Dermis blood vessel endothelial cell (primary cell): ENCODE data around the gene THEMIS. TPM values are rescaled to one million over a fixed set of nuclear protein-coding genes. Genes with fewer than 3 reads are reported as not detected.
A peak's percentile ranks its signal among the peaks of the same experiment; 100 is the strongest.

Source experiments
- DNase-seq: peaks from one replicate; pipeline ENCODE4 v3.0.0; 2010
- total RNA-seq: library from RNA; depleted of rRNA; stranded (reverse); fragments of >200 nt; gene quantifications from 2 replicates; pipeline ENCODE4 v1.2.3, GENCODE V29; 2014

The THEMIS gene
- total RNA-seq, 1 donor from 2014 or later: not detected

DNA sequence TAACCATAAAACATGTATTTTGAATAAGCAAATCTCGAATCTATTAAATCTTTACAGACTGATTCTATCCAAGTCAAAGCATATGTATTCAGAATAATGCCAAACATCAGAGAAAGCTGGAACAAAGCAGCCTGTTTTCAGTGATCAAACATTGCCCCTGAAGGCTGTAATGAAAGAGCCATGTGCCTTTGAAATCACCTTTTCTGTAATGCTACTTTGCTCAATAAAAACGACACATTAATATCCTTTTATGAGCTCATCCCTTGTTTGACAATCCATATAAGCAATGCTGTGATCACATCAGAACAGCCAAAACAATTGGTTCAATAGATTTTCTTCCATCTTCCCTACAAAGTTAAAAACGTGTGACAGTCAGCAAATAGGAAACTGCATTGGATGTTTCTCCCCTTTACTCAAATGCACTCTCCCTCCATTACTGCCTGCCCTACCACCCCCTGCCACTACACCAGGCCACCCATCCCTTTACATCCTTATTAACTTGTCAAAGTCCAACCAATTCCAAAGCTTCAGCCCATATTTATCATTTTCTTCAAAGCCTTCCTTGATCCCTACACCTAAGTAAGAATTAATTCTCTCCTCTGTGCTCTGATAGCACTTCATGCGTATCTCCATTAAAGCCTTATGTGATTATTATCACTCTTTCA lies 42.0 kb downstream of the THEMIS start:
- no peak for DNase-seq

DNA sequence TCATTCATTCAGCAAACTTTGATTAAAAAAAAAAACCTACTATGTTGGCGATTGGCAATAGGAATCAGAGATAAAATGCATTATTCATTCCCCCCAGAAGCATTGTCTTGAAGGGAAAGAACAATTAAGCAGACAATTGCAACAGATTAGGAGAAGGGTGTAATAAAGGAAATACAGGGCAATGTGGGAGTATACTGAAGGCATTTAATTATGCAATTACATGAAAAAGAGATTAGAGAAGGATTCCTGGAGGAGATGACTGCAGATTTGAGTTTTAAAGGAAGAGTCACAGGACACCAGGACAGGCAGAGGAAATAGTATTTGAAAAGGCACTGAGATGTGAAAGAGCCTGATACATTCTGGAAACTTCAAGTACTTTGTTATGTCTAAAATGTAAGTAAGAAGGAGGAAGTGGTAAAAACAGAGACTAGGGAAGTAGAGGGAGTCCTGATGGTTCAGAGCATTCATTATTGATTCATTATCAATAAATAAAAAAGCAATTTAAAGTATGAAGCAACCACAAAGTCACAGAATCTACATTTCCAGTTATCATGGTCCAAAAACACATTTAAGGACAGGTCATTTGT lies 43.7 kb downstream of the THEMIS start:
- DNase-seq: no peak

DNA sequence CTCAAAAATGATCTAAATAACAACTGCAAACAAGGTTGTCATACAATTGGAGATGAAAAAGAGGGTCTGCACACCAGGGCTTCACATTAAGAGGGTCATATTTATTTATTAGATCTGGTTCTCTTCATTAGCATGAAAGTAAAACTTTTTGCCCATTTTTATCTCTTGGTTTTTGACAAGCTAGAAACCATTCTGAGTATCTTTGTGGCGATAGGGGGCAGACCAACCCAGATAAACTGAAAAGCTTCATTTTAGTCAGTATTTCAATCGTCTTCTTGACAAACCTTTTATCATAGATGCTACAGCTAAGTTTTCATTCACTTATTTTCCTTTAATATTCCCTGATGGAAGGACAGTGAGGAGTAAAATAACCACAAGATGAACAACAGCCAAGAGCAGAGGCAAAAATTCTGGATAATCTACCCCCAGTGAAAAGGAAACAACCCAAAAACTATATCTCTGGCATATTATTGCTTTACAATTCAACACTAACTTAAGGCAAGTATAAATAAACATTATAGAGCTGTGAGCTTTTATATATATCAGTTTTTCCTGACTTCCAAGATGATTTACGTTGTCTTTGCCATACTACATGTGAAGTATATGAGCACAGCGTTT lies 45.2 kb downstream of the THEMIS start:
- peak; percentile 56 for DNase-seq

DNA sequence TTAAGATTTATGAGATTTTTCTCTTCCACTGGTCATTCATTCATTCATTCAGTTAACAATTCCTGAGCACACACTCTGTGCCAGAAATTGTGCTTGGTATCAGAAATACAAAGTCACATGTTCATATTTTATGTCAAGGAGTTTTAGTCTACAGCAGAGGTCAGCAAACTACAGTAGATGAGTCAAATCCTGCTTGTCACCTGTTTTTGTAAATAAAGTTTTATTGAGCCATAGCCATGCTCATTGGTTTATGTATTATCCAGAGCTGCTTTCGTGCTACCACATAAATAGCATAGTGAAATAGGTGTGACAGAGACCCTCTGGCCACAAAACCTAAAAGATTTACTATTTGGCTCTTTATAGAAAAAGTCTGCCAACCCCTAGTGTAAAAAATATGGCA lies 46.8 kb downstream of the THEMIS start:
- peak; percentile 15 for DNase-seq

DNA sequence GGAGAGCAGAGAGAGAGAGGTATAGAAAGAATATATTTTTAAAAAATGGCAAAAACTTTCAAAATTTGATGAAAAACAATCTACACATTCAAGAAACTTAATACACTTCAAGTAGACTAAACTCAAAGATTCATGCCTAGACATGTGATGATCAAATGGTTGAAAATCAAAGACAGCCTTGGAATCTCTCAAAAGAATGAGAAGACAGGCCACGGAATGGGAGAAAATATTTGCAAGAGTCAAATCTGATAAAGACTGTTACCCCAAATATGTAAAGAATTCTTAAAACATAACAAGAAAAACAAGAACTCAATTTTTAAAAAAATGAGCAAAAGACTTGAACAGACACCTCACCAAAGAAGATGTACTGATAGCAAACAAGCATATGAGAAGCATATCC lies 49.7 kb downstream of the THEMIS start:
- DNase-seq: no peak

DNA sequence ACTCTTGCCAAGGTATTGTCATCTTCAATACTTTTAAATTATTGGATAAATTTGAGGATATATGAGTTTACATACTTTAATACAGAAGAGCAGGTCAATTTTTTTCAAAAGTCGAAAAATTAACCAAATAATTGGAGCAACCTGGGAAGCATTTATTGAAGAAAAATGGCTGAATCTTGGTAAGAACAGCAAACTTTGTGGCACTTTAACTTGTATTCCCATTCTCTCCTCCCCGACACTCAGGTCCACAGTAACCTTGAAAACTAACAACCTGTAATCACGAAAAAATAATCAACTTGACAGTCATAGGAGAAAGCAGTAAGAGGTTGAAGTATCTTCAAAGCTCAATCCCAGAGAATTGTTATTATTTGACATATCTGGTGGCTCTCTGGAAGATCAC lies 55.6 kb downstream of the THEMIS start:
- DNase-seq: no peak

DNA sequence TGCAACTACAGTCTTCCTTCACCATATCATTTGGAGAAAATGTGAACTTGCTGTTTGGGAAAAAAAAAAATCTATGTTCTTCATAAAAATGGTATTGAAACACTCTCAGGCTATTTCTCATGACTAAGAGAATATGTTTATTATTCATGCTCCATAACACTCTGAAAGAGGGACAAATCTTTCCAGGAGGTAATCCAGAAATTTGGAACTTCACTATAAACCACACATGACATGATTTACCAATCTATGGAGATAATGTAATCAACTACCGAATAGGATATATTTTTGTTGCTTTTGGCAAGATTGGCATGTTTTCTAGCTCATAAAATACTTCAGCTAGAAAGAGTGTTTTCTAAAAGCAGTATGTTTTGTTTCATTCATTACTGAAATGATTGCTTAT lies 56.3 kb downstream of the THEMIS start:
- no peak for DNase-seq

DNA sequence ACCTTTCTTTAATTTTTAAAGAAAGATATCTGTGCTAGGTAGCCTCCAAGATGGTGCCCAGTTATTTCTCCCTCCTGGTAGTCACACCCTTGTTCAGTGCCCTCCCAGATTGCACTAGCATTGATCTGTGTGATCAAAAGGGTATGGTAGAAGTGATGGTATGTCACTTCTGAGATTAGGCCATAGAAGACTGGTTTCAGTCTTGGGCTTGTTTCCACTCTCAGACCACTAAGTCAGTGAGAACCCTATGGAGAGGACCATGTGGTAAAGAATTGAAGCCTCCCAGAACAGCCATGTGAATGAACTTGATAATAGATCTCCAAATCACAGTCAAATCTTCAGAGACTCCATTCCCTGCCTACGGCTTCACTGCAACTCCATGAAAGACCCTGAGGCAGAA lies 57.3 kb downstream of the THEMIS start:
- no peak for DNase-seq

DNA sequence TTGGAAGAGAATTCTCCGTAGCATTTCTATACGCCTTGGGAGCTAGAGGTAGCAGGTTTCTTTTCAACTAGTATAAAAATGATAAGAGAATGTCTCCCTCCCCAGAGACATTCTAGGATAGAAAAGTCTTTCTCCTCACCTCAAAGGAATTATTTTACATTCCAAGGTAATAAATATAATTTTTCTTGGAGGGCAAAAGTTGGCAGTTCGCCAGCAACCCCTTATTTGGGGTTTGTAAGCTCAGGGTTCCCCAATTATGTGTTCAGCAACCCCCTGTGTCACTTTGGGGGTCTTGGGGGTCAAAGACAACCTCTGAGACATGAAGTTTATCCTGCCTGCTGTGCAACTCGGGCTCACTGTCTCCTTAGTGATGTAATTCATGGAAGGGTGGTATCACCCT lies 58.3 kb downstream of the THEMIS start:
- no peak for DNase-seq

DNA sequence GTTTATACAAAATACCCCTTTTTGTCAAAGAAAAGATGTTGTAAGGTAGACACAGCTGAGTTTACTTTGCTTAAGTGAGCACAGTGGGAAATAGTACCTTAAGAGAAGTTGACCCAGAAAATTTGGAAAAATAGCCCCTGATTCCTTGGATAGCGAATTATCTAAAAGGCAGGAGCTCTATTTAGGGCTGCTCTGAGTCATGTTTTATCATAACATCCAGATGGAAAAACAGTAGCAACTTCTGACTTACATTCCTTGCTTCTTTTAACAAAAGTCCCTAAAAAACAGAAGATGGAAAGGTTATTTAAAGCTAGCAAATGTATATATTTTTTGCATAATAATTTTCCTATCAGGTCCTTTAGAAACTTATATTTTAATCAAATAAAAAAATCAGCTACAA lies 59.0 kb downstream of the THEMIS start:
- DNase-seq: no peak

DNA sequence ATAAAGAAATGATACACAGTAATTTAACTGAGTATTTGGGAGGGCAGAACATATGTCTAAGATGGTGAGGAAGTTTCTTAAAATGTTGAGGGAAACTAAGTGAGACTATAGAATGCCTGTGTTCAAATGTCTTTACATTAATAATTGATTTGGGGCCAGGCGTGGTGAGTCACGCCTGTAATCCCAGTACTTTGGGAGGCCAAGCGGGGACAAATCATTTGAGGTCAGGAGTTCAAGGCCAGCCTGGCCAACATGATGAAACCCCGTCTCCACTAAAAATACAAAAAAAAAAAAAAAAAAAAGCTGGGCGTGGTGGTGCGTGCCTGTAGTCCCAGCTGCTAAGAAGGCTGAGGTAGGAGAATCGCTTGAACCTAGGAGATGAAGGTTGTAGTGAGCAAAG lies 66.7 kb downstream of the THEMIS start:
- no peak for DNase-seq

DNA sequence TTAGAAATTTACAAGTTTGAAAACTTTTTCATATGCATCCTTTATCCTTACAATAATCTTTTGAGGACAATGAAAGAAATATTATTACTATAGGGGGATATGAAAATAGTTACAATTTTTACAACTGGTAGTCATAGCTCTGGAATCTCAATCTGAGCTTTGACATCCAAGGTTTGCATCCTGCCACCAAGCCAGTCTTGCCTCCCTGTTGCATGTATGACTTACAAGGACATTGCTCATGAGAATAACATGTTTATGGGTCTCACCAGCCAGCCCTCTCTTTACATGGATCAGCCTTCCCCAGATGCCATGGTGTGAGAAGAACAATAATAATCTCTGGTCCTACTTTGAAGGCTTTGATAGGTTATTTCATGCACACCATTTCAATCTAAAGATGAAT lies 67.5 kb downstream of the THEMIS start:
- no peak for DNase-seq

DNA sequence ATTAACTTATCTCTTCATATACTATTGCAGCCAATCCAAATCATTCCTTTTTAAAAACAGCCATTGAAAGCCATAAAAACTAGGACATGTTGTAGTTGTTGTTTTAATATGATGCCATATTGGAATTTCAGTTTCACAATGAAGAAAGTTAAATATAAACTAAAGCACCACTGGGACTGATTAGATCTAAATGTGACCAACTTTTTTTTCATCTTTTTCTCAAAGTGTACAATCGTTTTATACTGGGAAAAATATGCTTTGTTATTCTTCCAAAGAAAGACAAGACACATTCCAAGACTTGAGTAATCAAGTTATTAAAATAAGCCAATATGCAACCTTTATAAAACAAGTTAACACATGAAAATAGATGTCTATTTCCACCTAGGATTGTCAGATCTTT lies 68.5 kb downstream of the THEMIS start:
- no peak for DNase-seq

DNA sequence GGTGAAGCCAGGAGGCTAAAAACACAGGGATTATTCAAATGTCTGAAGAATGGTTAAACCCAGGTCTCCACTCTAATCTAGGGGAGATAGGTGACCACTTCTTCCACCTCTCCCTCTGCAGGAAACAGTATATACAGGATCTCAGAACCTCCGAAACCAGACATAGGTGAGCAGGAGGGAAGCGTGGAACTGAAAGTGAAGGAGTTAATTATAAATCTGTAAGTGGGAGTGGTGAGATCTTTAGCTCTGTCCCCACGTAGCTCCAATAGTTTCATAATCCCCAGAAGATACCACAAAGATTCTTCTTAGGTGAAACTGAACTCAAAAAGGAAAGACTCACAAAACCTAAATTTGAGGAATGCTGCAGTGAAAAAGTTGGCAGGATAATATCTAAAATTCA lies 76.8 kb downstream of the THEMIS start:
- DNase-seq: no peak

DNA sequence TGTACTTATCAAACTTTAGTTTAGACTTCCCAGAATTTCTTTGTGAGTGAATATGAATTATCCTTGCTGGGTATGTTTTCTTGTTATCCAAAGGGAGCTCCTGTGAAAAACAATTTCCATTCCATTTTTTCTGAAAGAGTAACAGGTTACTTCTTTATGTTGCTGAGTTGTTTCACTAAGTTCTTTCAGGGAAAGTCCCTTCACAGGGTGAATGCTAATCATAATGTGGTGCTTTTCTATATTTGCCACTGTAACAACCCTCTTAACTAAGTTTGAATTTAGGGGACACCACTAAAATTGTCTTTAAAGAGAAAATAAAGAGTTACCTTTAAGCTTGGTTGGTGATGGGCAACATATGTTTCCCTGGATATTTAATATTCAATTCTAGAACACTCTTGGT lies 79.4 kb downstream of the THEMIS start:
- DNase-seq: no peak

DNA sequence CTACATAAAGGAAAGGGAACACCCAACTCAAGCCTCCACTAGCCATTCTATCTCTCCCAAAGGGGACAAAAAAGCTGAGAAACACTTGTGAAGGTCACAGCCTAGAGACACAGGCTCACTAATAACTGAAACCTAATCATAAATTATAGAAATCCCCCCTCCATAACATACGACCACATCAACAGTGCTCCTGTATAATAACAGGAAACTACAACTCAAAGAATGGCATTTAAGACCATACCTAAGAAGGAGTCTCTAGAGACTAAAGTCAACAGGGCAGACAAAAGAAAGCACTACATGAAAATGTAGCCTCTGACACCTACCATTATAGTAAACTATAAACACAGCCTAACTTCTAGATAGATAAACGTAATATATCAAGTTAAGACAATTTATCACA lies 82.7 kb downstream of the THEMIS start:
- DNase-seq: no peak

DNA sequence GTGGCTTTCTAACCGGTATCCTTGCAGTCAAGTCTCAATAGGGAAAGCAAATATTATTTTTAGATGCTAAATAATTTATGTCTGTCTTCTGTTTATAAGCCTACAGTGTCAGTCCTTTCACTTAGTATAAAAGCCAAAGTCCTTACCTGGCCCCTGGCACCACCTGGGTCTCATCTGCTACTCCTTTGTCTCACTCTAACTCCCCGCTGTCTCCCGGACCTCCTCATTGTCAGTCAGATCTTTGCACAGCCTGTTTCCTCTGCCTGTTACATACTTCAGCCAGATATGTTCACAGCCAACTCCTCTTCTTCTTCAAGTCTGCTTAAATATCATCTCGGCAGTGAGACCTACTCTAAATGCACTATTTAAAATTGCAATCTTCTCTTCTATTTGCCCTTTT lies 84.2 kb downstream of the THEMIS start:
- DNase-seq: no peak

DNA sequence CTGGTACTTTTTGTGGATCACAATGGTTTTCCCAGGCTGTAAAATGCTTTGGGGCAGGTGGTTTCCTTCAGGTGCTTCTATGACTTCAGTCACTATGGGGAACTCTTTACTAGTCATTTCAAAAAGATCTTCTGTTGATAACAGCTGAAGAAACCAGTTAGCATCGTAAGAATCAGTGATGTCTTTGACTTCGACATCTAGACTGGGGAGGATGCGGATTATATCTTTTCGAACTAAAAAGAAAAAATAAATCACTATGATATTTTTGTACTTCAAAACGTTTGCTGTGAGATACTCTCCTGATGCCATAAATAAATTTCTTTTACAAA lies 87.2 kb downstream of the THEMIS start:
- DNase-seq: no peak

DNA sequence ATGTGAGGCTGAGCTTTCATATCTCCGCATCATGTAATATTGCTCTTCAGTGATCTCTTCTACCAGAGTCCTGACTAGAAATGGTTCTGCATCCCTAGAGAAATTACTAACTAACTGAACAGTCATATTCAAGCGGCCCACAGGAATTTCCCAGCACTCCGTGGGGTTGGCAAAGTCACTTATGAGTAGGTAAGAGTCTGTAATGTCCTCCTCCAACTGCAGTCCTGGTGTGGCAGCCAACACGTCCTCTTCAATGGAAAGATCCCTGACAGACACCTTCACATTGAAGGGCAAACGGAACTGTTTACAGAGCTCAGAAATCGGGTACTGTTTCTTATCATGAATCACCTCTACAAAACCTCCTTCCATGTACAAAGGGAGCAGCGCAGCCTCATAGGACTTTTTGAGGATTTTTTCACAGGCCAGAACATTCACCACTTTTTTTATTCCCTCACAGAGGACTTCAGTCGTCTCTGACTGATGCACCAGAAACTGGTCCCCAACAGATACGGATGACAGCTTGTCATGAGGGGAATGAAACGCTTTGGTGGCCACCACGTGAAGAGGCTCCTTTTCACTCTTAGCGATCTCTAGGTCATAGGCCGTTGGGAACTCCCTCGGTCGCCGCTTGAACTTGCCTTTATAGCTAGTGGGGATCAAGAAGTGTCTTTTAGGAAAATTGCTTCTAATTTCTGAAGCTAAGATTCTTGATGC lies 87.7 kb downstream of the THEMIS start:
- DNase-seq: no peak

DNA sequence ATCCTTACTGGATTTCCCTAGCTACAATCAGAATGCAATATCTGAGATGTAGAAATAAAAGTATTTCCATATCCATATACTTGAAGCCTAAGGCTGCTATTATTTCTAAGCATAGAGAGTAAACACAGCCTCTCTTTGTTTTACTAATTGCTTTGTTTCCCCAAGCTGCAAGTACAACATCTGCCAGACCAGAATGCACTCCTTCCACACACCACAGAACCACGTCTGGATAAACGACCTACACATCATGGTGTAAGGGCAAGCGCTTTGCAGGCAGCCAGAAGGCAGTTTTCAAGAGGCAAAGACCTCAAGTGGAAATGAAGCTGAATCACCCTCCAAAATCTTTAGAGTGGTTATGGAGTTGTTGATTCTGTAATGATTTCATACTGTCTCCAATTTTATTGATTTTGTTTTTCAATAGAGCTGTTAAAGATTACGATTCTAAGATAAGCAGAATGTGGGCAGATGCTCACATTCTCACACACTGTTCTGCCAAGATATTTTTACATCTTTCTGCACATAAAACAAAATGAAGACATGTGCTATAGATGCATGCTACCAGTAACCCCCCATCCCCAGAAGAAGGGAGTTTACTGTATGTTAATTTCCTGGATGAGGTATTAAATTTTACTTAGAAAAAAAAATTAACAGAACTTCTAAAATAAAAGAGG lies 88.8 kb downstream of the THEMIS start:
- DNase-seq: no peak

DNA sequence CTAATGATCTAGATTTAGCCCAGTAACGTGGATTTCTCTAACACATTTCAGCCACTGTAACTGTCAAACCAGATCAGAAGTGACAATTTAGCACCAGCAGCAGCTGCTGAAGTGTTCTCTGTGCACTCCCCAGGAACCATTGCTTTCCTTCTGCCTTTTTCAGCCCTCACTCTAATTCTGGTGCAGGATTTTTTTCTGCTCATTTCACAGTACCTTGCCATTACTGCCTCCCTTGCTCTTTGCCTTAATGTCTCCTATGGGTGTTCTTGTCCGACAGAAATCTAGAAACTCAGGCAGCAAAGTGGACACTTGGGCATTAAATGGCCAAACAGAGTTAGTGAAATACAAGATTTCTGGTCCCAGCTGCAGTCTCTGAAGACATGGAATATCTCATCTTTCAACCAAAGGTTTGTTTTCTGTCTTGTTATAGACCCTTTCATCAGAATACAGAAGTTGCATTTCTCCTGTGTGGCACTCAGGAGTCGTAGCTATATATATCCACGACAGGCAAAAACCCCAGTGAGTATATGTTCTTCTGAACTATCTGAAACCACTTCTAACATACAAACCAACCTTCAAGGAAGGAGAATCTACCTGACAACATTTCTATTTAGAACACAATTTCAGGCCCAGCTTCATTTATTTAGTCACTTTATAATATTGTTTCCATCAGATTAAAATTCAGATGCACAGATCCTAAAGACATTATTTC lies 92.9 kb downstream of the THEMIS start:
- no peak for DNase-seq

DNA sequence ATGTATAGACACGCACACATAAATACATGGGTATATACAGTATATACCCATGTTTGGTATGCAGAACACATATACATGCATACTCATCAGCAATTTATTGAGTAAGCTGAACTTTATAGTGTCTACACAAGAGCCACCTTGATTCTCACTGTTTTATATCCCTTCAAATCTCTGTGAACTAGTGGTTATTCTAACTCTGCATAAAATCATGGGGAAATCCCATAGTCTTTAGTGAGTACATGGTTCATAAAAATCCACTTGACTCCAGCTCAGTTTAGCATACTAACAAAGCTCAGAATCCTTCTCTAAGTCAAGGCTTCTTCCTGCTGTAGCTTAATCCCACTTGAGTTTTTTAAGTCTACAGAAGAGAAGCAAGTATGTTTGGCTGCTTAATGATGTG lies 104.1 kb downstream of the THEMIS start:
- DNase-seq: no peak

DNA sequence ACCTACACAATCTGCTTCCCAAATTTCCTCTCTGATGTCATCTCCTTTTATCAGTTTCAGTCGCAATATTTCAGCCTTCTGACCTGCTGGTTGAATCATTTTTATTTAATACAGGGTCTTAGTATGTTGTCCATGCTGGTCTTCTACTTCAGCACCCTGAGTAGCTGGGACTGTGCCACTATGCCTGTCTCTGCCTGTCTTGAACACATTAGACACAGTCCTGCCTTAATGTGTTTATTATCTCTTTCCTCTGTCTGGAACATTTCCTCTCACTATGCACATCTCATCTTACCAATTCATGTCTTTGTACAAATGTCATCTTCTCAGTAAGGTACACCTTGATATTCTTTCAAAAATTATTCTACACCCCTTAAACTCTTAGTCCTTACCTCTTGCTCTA lies 106.5 kb downstream of the THEMIS start:
- no peak for DNase-seq
